ENCODE results near the gene BRS3.
A peak's percentile ranks its signal among the peaks of the same experiment; 100 is the strongest.

BRS3 gene

GRCh38 chrX:136496186-136496763 is 8.5 kb downstream of the BRS3 start:
- no peak for DNase-seq

- peak; percentile 77 to 83 for DNase-seq
These were observed 9.2 kb downstream of the BRS3 start for GRCh38 chrX:136496764-136497555.

GRCh38 chrX:136497556-136498052 is 9.9 kb downstream of the BRS3 start, which contains the start of gene HTATSF1:
Gene HTATSF1, plus strand, starts transcription at chrX:136497592. Its CDS starts 93 bp downstream, at chrX:136497685.
- no peak for DNase-seq

DNA sequence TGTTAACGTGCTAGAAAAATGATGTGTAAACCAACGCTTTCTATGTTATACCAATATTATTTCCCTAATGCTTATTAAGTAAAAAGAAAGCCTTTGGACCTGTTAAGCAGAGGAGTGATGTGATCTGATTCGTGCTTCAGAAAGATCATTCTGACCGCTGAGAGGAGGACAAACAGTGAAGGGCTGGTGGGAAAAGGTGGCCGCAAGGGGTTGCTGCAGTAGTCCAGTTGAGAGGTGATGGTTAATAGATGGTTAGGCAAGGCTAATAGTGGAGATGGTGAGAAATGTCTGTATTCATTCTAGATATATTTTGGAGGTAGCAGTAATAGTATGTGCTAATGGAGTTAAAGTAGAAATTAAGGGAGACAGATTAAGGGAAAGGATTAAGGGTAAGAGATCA is 31.3 kb downstream of the BRS3 start:
- DNase-seq, result no peak

DNA sequence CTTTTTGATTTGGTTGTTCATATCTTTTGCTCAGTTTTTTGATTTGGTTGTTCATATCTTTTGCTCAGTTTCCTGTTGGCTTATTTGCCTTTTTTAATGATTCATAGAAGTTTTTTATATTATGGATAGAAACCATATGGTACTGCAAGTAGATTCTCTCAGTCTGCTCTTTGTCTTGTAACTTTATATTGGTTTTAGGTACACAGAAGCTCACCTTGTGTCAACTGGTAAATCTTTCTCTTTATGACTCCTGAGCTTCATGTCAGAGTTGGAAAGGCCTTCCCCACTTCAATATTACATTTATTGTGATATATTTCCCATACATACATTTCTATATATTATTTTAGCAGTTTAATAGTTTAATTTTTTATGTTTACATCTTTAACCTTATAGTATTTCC is 36.0 kb downstream of the BRS3 start:
- no peak for DNase-seq

DNA sequence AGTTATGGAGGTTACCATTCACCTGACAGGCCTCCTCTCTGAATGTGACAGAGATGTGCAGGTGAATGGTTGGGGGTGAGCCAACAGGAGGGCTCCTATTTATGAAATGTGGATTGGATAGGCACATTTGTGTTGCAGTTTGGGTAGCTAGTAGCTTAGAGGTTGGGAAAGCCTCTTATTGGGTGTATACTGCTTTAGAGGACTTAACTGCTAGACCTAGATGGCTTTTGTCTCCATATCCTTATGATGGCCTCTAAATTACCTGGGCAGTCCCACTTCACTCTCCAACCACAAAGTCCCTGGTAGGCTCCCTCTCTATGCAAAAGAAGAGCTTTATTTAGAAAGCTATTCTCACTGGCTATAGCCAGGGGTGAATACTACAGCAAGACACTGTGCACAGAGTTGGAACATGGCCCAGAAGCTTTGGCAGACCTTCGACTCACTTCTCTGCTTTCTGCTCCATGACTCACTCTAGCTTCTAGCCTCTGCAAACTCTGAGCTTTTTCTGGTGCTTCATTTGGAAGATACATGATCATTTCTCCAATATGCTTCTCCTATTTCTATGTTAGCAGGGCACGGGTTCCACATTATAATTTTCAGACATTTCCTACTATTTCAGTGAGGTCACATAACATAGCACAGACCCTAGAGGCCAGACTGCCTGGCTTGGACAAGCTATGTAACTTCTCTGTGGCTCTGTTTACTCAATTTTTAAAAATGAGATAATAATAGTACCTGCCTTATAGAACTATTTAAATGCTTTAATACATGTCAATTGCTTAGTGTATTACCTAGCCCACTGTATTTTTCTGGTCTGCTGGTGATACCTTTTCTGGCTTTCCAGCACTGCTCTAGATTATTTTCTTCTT is 38.2 kb downstream of the BRS3 start:
- DNase-seq, result no peak

DNA sequence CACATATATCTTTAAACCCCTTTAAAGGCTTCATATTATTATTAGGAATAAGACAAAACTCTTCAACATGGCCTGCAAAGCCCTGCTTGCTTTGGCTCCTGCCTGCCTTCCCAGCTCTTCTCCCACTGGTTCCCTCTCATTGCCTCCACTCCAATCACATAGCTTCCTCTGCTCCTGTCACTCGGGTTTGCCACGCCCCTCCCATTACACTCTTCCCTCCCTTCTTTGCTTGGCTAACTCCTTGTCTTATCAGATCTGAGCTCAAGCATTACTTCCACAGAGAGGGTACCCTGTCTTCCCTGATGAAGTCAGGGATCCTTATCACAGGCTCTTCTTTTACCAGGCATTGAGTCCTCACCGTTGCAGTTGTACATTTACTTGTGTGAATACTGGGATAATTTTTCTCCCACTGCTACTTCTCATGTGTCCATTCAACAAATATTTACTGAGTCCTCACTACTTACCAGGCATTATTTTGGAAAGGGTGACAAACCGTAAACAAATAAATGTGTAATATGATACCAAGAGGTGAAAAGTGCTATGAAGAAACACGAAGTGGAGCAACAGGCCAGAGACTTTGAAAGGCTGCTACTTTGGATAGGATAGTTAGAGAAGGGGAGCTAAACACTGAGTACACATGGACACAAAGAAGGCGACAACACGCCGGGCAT is 41.0 kb downstream of the BRS3 start:
- no peak for DNase-seq

GRCh38 chrX:136529795-136530194 is 42.0 kb downstream of the BRS3 start:
- DNase-seq, result no peak

DNA sequence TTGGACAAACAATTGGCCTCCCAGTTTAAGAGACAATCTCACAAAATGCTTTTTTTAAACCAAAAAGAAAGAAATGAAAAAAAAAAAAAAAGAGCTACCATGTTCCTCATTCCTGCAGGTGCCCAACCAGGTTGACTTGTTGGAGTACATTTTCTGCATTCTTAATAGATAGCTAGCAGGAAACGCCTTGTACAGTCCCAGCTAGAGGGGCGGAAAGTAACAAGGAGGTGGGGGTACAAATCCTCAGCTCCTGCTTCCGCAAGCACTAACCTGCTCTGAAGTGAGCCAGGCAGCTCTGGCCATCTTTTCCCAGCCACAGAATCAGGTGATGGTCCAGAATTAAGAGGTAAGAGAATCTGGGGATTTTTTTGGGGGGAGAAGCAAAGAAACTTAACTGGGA is 44.2 kb downstream of the BRS3 start, which contains the start of gene VGLL1:
VGLL1 (plus strand) TSS at position 265 of the 400 bp plus-strand sequence. CDS start 3,806 bp downstream, outside the sequence.
- no peak for DNase-seq

- no peak for DNase-seq
These were observed 46.4 kb downstream of the BRS3 start for GRCh38 chrX:136534131-136534530.

GRCh38 chrX:136538811-136539210 is 51.1 kb downstream of the BRS3 start:
- no peak for DNase-seq

GRCh38 chrX:136540226-136540625 is 52.5 kb downstream of the BRS3 start:
- no peak for DNase-seq

DNA sequence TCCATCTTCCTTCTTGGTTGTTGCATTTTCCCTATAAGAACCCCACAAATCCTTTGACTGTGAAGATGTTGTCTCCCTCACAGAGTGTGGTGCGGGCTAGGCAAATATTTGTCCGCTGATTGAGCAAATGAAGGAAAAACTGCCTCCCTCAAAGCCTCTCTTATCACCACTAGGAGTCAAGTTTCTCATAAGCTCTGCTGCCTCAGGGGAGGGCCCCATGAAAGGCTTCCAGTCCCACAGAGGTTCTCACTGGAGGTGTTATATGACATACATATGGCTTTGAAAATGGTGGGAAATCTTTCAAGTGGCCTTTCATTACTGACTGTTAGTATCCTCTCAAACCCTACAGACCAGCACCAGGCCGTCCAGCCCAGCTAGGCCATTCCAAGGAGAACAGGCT is 53.5 kb downstream of the BRS3 start:
- DNase-seq, result no peak

DNA sequence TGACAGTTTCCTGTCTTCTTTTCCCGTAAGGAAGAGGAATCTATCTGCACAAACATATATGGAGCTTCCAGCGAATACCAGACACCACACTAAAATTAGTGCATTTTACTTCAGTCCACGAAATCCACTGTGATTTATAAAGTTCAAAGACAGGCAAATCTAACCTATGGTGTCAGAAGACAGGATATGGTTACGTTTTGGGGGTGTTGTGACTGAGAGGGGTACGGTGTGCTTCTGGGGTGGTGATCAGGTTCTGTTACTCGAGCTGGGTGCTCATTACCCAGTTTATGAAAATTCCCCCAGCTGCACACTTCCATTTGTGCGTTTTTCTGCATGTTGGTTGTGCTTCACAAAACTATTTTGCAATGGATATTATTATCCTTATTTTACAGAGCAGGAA is 54.5 kb downstream of the BRS3 start:
- DNase-seq, result no peak
